GM23338 (cell line): ENCODE measurements around the gene ZZZ3. TPM values are rescaled to one million over a fixed set of nuclear protein-coding genes. Genes with fewer than 3 reads are reported as not detected.
A peak's percentile ranks its signal among the peaks of the same experiment; 100 is the strongest.

Source experiments
- ATAC-seq: fragments of 200-7000 bp; cut with Tn5 transposase; 3 replicates; pipeline ENCODE4 v1.9.1; 2020
- DNase-seq: peaks from one replicate; pipeline ENCODE4 v3.0.0-alpha.2; 2015; ENCODE audit warnings: low spot score
- H2AFZ ChIP-seq: fragments of 200-600 bp; sonication (generic); 2 replicates; pipeline ENCODE4 v1.8.0; 2016; ENCODE audit warnings: antibody characterized with exemption, mild to moderate bottlenecking, moderate library complexity
- H3F3A ChIP-seq: fragments of 200-600 bp; sonication (generic); replicated peaks from 2 replicates; pipeline ENCODE4 v1.8.0; 2017; ENCODE audit warnings: antibody characterized with exemption, mixed run types, low read depth
- H3K27ac ChIP-seq: fragments of 200-600 bp; sonication (generic); 2 replicates; pipeline ENCODE4 v1.6.1; 2016; ENCODE audit warnings: low read depth
- H3K27me3 ChIP-seq: fragments of 200-600 bp; sonication (generic); 2 replicates; pipeline ENCODE4 v1.8.0; 2016; ENCODE audit warnings: mild to moderate bottlenecking, mixed run types, moderate library complexity; ENCODE audit not compliant: insufficient read depth
- H3K36me3 ChIP-seq: fragments of 200-600 bp; sonication (generic); 2 replicates; pipeline ENCODE4 v1.8.0; 2016; ENCODE audit warnings: mild to moderate bottlenecking; ENCODE audit not compliant: insufficient read depth
- H3K4me1 ChIP-seq: fragments of 200-600 bp; sonication (generic); 2 replicates; pipeline ENCODE4 v1.8.0; 2016; ENCODE audit warnings: mild to moderate bottlenecking, moderate library complexity; ENCODE audit not compliant: insufficient read depth
- H3K4me2 ChIP-seq: fragments of 200-600 bp; sonication (generic); 2 replicates; pipeline ENCODE4 v1.7.1; 2017; ENCODE audit warnings: mixed run types
- H3K4me3 ChIP-seq: fragments of 200-600 bp; sonication (generic); 2 replicates; pipeline ENCODE4 v1.6.1; 2016; ENCODE audit warnings: mixed run types
- H3K79me2 ChIP-seq: fragments of 200-600 bp; sonication (generic); replicated peaks from 2 replicates; pipeline ENCODE4 v1.8.0; 2017; ENCODE audit warnings: mild to moderate bottlenecking; ENCODE audit not compliant: insufficient read depth
- H3K9me2 ChIP-seq: fragments of 200-600 bp; sonication (generic); 2 replicates; pipeline ENCODE4 v1.8.0; 2017; ENCODE audit not compliant: insufficient read depth
- H4K20me1 ChIP-seq: fragments of 200-600 bp; sonication (generic); replicated peaks from 2 replicates; pipeline ENCODE4 v1.8.0; 2017; ENCODE audit warnings: mild to moderate bottlenecking; ENCODE audit not compliant: insufficient read depth
- H3K27ac Mint-ChIP-seq: 2 replicates; pipeline ENCODE4 v1.8.0; 2020; ENCODE audit warnings: inconsistent platforms, mild to moderate bottlenecking, moderate library complexity, mixed read lengths
- H3K27me3 Mint-ChIP-seq: 3 replicates; pipeline ENCODE4 v1.8.0; 2022; ENCODE audit warnings: low read depth, mild to moderate bottlenecking, moderate library complexity, mixed read lengths, inconsistent platforms; ENCODE audit not compliant: insufficient read depth, poor library complexity
- H3K36me3 Mint-ChIP-seq: 3 replicates; pipeline ENCODE4 v1.8.0; 2021; ENCODE audit warnings: low read depth, mild to moderate bottlenecking, inconsistent platforms, moderate library complexity, mixed read lengths
- H3K4me1 Mint-ChIP-seq: 3 replicates; pipeline ENCODE4 v1.8.0; 2020; ENCODE audit warnings: mild to moderate bottlenecking, inconsistent platforms, mixed read lengths
- H3K4me3 Mint-ChIP-seq: 3 replicates; pipeline ENCODE4 v1.8.0; 2021; ENCODE audit warnings: moderate library complexity, mild to moderate bottlenecking, inconsistent platforms, mixed read lengths
- H3K9me3 Mint-ChIP-seq: 3 replicates; pipeline ENCODE4 v1.8.0; 2020; ENCODE audit warnings: moderate library complexity, mild to moderate bottlenecking, inconsistent platforms, mixed read lengths
- CREB1 ChIP-seq: fragments of 250-450 bp; sonication (Bioruptor Pico); IDR thresholded peaks from 2 replicates; pipeline ENCODE4 v1.5.0; 2020; ENCODE audit warnings: low read depth, mild to moderate bottlenecking, moderate library complexity
- EZH2 ChIP-seq: fragments of 200-600 bp; sonication (generic); IDR thresholded peaks from one replicate; pipeline ENCODE4 v1.8.0; 2017; ENCODE audit warnings: antibody characterized with exemption, mild to moderate bottlenecking, low read depth; ENCODE audit not compliant: unreplicated experiment
- EZH2phosphoT487 ChIP-seq: fragments of 200-600 bp; sonication (generic); IDR thresholded peaks from one replicate; pipeline ENCODE4 v1.8.1; 2018; ENCODE audit warnings: antibody characterized with exemption; ENCODE audit not compliant: unreplicated experiment
- JUNB ChIP-seq: IDR thresholded peaks from one replicate; pipeline ENCODE4 v1.6.1; 2016; ENCODE audit warnings: antibody characterized with exemption; ENCODE audit not compliant: unreplicated experiment
- NANOG ChIP-seq: IDR thresholded peaks from 2 replicates; pipeline ENCODE4 v1.6.1; 2016; ENCODE audit warnings: antibody characterized with exemption, borderline replicate concordance
- POLR2AphosphoS5 ChIP-seq: IDR thresholded peaks from 2 replicates; pipeline ENCODE4 v1.6.1; 2016; ENCODE audit warnings: antibody characterized with exemption, low read depth
- REST ChIP-seq: IDR thresholded peaks from one replicate; pipeline ENCODE4 v1.6.1; 2018; ENCODE audit warnings: antibody characterized with exemption; ENCODE audit not compliant: unreplicated experiment
- ZNF114 ChIP-seq: fragments of 250-450 bp; sonication (Bioruptor Pico); IDR thresholded peaks from 2 replicates; pipeline ENCODE4 v1.5.0; 2020; ENCODE audit warnings: mild to moderate bottlenecking, moderate library complexity
- polyA plus RNA-seq: library from polyadenylated mRNA; unstranded; fragments of >200 nt; fragmentation: Nextera tagmentation; extraction: Ambion mirVana; gene quantifications from 2 replicates; pipeline ENCODE4 v1.2.1, GENCODE V29; 2016
- total RNA-seq: library from RNA; depleted of rRNA; stranded (reverse); fragments of >200 nt; shearing (Covaris generic); gene quantifications from 2 replicates; pipeline ENCODE4 v1.2.3, GENCODE V29; 2014
- TF ChIP-seq, protein P1 (sequence below): IDR thresholded peaks from 2 replicates; pipeline ENCODE4 v1.6.1; 2016; ENCODE audit warnings: antibody characterized with exemption
- TF ChIP-seq, protein P2 (sequence below), 2 experiments: fragments of 200-600 bp in 1 of 2; sonication (generic) in 1 of 2; conservative IDR thresholded peaks; 2 replicates each; pipeline versions ENCODE4 v1.5.1 to v1.6.1; 2016 to 2017; ENCODE audit warnings: antibody characterized with exemption in 2 of 2, low read depth in 2 of 2, mild to moderate bottlenecking in 2 of 2, moderate library complexity in 1 of 2
- TF ChIP-seq, protein P3 (sequence below): fragments of 250-450 bp; sonication (Bioruptor Pico); IDR thresholded peaks from 2 replicates; pipeline ENCODE4 v1.5.0; 2020; ENCODE audit warnings: mild to moderate bottlenecking, moderate library complexity

The ZZZ3 gene
- total and polyA plus RNA-seq, 2 experiments from 2014 or later = 33.4 to 107 TPM

DNA sequence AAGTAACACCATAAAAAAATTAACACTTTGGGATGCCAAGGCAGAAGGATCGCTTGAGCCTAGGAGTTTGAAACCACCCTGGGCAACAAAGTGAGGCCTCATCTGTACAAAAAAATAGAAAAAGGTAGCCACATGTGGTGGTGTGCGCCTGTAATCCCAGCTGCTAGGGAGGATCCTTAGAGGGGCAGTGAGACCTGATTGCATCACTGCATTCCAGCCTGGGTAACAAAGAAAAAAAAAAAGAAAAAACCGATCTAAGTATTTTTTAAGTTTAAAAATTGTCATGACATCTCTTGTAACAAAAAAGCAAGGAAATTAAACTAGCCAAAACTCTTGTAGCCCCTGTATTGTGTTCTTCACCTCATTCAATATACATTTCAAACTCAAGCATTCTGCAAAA lies 39.5 kb downstream of the ZZZ3 start (continued):
- TF ChIP-seq, protein P1, sequence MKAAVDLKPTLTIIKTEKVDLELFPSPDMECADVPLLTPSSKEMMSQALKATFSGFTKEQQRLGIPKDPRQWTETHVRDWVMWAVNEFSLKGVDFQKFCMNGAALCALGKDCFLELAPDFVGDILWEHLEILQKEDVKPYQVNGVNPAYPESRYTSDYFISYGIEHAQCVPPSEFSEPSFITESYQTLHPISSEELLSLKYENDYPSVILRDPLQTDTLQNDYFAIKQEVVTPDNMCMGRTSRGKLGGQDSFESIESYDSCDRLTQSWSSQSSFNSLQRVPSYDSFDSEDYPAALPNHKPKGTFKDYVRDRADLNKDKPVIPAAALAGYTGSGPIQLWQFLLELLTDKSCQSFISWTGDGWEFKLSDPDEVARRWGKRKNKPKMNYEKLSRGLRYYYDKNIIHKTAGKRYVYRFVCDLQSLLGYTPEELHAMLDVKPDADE = no peak
- TF ChIP-seq JUNB = no peak

- Histone ChIP-seq H3K9me2 (no peaks in the 10 kb centered on the region), H3K4me3 (no peak overlapping the region), H3K27me3 (no peaks in the 10 kb centered on the region), H3K79me2 (peaks cover 71% of the 10 kb centered on the region), H3K4me1 (0 out of 2 replicates have a peak, but pooled peaks cover 3% of the 10 kb centered on the region), H3K36me3 (no peaks in the 10 kb centered on the region), H2AFZ (no peak overlapping the region), H3K4me2 (no peak overlapping the region), H3K27ac (0 out of 2 replicates have a peak overlapping the region, but pooled peaks have one; percentile 28), H3F3A (no peaks in the 10 kb centered on the region), H4K20me1 (no peaks in the 10 kb centered on the region; the same call in none of the 2 replicates)
- Mint-ChIP-seq H3K9me3 (no peaks in the 10 kb centered on the region; the same call in 2 of the 3 replicates), H3K36me3 (peaks cover 26% of the 10 kb centered on the region), H3K27me3 (no peaks in the 10 kb centered on the region), H3K4me3 (no peak overlapping the region), H3K4me1 (peaks cover 2% of the 10 kb centered on the region; the same call in 1 of the 3 replicates), H3K27ac (peak overlapping the region; percentile 57; the same call in 1 of the 2 replicates)
- no peak for DNase-seq
- no peak for ATAC-seq
- TF ChIP-seq EZH2 (no peak), EZH2phosphoT487 (no peak), REST (no peak), POLR2AphosphoS5 (no peak), CREB1 (no peak), NANOG (no peak), ZNF114 (no peak)
- TF ChIP-seq, protein P2, sequence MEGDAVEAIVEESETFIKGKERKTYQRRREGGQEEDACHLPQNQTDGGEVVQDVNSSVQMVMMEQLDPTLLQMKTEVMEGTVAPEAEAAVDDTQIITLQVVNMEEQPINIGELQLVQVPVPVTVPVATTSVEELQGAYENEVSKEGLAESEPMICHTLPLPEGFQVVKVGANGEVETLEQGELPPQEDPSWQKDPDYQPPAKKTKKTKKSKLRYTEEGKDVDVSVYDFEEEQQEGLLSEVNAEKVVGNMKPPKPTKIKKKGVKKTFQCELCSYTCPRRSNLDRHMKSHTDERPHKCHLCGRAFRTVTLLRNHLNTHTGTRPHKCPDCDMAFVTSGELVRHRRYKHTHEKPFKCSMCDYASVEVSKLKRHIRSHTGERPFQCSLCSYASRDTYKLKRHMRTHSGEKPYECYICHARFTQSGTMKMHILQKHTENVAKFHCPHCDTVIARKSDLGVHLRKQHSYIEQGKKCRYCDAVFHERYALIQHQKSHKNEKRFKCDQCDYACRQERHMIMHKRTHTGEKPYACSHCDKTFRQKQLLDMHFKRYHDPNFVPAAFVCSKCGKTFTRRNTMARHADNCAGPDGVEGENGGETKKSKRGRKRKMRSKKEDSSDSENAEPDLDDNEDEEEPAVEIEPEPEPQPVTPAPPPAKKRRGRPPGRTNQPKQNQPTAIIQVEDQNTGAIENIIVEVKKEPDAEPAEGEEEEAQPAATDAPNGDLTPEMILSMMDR (conservative IDR thresholded peaks at IDR 0.05; ENCODE audit: low read depth in 2 of 2) = no peak
- TF ChIP-seq, protein P3, sequence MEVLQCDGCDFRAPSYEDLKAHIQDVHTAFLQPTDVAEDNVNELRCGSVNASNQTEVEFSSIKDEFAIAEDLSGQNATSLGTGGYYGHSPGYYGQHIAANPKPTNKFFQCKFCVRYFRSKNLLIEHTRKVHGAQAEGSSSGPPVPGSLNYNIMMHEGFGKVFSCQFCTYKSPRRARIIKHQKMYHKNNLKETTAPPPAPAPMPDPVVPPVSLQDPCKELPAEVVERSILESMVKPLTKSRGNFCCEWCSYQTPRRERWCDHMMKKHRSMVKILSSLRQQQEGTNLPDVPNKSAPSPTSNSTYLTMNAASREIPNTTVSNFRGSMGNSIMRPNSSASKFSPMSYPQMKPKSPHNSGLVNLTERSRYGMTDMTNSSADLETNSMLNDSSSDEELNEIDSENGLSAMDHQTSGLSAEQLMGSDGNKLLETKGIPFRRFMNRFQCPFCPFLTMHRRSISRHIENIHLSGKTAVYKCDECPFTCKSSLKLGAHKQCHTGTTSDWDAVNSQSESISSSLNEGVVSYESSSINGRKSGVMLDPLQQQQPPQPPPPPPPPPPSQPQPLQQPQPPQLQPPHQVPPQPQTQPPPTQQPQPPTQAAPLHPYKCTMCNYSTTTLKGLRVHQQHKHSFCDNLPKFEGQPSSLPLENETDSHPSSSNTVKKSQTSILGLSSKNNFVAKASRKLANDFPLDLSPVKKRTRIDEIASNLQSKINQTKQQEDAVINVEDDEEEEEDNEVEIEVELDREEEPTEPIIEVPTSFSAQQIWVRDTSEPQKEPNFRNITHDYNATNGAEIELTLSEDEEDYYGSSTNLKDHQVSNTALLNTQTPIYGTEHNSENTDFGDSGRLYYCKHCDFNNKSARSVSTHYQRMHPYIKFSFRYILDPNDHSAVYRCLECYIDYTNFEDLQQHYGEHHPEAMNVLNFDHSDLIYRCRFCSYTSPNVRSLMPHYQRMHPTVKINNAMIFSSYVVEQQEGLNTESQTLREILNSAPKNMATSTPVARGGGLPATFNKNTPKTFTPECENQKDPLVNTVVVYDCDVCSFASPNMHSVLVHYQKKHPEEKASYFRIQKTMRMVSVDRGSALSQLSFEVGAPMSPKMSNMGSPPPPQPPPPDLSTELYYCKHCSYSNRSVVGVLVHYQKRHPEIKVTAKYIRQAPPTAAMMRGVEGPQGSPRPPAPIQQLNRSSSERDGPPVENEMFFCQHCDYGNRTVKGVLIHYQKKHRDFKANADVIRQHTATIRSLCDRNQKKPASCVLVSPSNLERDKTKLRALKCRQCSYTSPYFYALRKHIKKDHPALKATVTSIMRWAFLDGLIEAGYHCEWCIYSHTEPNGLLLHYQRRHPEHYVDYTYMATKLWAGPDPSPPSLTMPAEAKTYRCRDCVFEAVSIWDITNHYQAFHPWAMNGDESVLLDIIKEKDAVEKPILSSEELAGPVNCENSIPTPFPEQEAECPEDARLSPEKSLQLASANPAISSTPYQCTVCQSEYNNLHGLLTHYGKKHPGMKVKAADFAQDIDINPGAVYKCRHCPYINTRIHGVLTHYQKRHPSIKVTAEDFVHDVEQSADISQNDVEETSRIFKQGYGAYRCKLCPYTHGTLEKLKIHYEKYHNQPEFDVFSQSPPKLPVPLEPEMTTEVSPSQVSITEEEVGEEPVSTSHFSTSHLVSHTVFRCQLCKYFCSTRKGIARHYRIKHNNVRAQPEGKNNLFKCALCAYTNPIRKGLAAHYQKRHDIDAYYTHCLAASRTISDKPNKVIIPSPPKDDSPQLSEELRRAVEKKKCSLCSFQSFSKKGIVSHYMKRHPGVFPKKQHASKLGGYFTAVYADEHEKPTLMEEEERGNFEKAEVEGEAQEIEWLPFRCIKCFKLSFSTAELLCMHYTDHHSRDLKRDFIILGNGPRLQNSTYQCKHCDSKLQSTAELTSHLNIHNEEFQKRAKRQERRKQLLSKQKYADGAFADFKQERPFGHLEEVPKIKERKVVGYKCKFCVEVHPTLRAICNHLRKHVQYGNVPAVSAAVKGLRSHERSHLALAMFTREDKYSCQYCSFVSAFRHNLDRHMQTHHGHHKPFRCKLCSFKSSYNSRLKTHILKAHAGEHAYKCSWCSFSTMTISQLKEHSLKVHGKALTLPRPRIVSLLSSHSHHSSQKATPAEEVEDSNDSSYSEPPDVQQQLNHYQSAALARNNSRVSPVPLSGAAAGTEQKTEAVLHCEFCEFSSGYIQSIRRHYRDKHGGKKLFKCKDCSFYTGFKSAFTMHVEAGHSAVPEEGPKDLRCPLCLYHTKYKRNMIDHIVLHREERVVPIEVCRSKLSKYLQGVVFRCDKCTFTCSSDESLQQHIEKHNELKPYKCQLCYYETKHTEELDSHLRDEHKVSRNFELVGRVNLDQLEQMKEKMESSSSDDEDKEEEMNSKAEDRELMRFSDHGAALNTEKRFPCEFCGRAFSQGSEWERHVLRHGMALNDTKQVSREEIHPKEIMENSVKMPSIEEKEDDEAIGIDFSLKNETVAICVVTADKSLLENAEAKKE = no peak
- TF ChIP-seq, protein P1 = no peak
Measured at GRCh38 chr1:77642196-77642595, 40.3 kb downstream of the ZZZ3 start.
